Spleen (tissue), 7 donors: ENCODE results near the gene BCAT1.

Experiments used
- POLR2A ChIP-seq, 3 donors: fragments of 450-650 bp; IDR thresholded peaks; one replicate each; pipeline ENCODE4 v1.5.1; 2017; ENCODE audit warnings: antibody characterized with exemption in 3 of 3, mild to moderate bottlenecking in 1 of 3
- POLR2AphosphoS5 ChIP-seq, 3 donors: sonication (generic); formaldehyde crosslinking; IDR thresholded peaks; one replicate each; pipeline ENCODE4 v1.5.1; 2017; ENCODE audit warnings: antibody characterized with exemption in 3 of 3
- TF ChIP-seq, protein P1 (sequence below), 11 experiments: fragments of 200-600 bp in 7 of 11; fragments of 450-650 bp in 4 of 11; sonication (generic) in 4 of 11; IDR thresholded peaks in 8 of 11; conservative IDR thresholded peaks in 3 of 11; 1 replicate in 7 of 11; 2 replicates in 4 of 11; pipeline versions ENCODE4 v1.4.0 to v1.8.0; 2016 to 2021; ENCODE audit warnings: antibody characterized with exemption in 11 of 11, inconsistent platforms in 4 of 11, mild to moderate bottlenecking in 1 of 11
- donor health status: DM: no; HTN: no; CAD: no; lungs with moderate emphysema.
- donor health status: DM: no; HTN: no; CAD: no.
- donor health status: DM: no; HTN: no; CAD: no.

- TF ChIP-seq POLR2A (IDR thresholded peaks at IDR 0.05) (no peak), POLR2AphosphoS5 (IDR thresholded peaks at IDR 0.05) (no peak)
- TF ChIP-seq, protein P1, sequence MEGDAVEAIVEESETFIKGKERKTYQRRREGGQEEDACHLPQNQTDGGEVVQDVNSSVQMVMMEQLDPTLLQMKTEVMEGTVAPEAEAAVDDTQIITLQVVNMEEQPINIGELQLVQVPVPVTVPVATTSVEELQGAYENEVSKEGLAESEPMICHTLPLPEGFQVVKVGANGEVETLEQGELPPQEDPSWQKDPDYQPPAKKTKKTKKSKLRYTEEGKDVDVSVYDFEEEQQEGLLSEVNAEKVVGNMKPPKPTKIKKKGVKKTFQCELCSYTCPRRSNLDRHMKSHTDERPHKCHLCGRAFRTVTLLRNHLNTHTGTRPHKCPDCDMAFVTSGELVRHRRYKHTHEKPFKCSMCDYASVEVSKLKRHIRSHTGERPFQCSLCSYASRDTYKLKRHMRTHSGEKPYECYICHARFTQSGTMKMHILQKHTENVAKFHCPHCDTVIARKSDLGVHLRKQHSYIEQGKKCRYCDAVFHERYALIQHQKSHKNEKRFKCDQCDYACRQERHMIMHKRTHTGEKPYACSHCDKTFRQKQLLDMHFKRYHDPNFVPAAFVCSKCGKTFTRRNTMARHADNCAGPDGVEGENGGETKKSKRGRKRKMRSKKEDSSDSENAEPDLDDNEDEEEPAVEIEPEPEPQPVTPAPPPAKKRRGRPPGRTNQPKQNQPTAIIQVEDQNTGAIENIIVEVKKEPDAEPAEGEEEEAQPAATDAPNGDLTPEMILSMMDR (IDR thresholded peaks at IDR 0.05 in 8 of 11, conservative IDR thresholded peaks at IDR 0.05 in 3 of 11), result no peak
These were observed 20.8 kb downstream of the BCAT1 start for GRCh38 chr12:24928131-24928530.
